Activated B cell treated with CpG ODN at 0.5 μM for 24 hours (primary cell): Measurements from ENCODE around the gene PARVB. TPM values are rescaled to one million over a fixed set of nuclear protein-coding genes. Genes with fewer than 3 reads are reported as not detected.

Source experiments
- ATAC-seq: fragments of 200-7000 bp; cut with Tn5 transposase; one replicate; pipeline ENCODE4 v1.10.0; 2021; ENCODE audit warnings: low read depth, mild to moderate bottlenecking, moderate library complexity
- CTCF ChIA-PET: fragments of 350-600 bp; sonication (Branson Sonifier 250); formaldehyde crosslinking; loops from one replicate; lab custom pipeline; 2021; ENCODE audit warnings: antibody characterized with exemption; lab: Charles Lee
- POLR2A ChIA-PET: fragments of 350-600 bp; sonication (Branson Sonifier 250); formaldehyde crosslinking; loops from one replicate; lab custom pipeline; 2021; ENCODE audit warnings: antibody characterized with exemption; lab: Charles Lee
- DNase-seq: peaks from one replicate; pipeline ENCODE4 v3.0.0; 2022
- H3K27ac Mint-ChIP-seq: one replicate; pipeline ENCODE4 v1.8.0; 2020; ENCODE audit warnings: mixed read lengths
- H3K27me3 Mint-ChIP-seq: one replicate; pipeline ENCODE4 v1.8.0; 2021; ENCODE audit warnings: mixed read lengths
- H3K36me3 Mint-ChIP-seq: one replicate; pipeline ENCODE4 v1.8.0; 2021; ENCODE audit warnings: low read depth, mixed read lengths
- H3K4me1 Mint-ChIP-seq: one replicate; pipeline ENCODE4 v1.8.0; 2021; ENCODE audit warnings: mixed read lengths
- H3K4me3 Mint-ChIP-seq: one replicate; pipeline ENCODE4 v1.8.0; 2020; ENCODE audit warnings: mild to moderate bottlenecking, mixed read lengths
- H3K9me3 Mint-ChIP-seq: one replicate; pipeline ENCODE4 v1.8.0; 2020; ENCODE audit warnings: mixed read lengths
- CTCF ChIP-seq: fragments of 200-600 bp; IDR thresholded peaks from one replicate; pipeline ENCODE4 v1.8.0; 2022; ENCODE audit warnings: antibody characterized with exemption, mild to moderate bottlenecking
- intact Hi-C: fragments of 100-400 bp; cut with micrococcal nuclease; formaldehyde crosslinking; loops from one replicate; pipeline ENCODE4 v1.15.1; 2024
- total RNA-seq: library from RNA; stranded (reverse); gene quantifications from 2 replicates; pipeline ENCODE4 v1.2.3, GENCODE V29; 2022

PARVB gene
- total RNA-seq, 1 donor from 2014 or later, result 53.5 TPM

- ATAC-seq (no peak), DNase-seq (no peak)
- intact Hi-C loops, result no loop called here
- Mint-ChIP-seq H3K36me3 (peaks cover 7% of the 10 kb centered on the region), H3K27me3 (no peaks in the 10 kb centered on the region), H3K9me3 (no peaks in the 10 kb centered on the region), H3K4me1 (peaks cover 46% of the 10 kb centered on the region), H3K4me3 (no peak overlapping the region), H3K27ac (peak overlapping the region; percentile 53)
- no peak for TF ChIP-seq CTCF
- ChIA-PET CTCF (interaction anchor here (1.5 to 2.4 kb wide), 2 partner anchors 39 to 49 kb away, joined by 5 to 6 read pairs; no protein-coding TSS in a partner anchor), POLR2A (no interaction called here)
Measured at GRCh38 chr22:44032126-44032730, 8.1 kb downstream of the PARVB start.

DNA sequence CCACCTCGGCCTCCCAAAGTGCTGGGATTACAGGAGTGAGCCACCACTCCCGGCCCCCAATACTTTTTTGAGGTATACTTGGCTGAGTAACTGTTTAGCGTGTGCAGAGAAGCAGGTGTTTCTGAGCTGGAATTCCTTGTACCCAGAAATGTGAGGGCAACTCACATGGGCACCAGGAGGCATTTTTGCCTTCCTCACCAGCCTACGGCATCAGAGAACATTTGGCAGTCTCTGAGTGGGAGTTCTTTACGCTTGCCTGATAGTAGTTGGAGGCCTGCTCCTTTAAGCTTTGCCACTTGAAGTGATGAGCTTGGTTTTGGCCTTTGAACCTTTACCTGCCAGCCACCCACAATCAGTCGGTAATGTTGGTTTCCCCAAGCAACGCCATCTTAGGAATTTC is 9.2 kb downstream of the PARVB start:
- peaks cover 9% of the 10 kb centered on the region for H3K36me3 Mint-ChIP-seq
- CTCF ChIA-PET, result interaction anchor here (0.9 to 2.4 kb wide), 2 partner anchors 9 to 48 kb away, joined by 3 to 6 read pairs; no protein-coding TSS in a partner anchor
- no peaks in the 10 kb centered on the region for H3K9me3 Mint-ChIP-seq
- intact Hi-C loops, result no loop called here
- no peak for TF ChIP-seq CTCF
- no peak overlapping the region for H3K4me3 Mint-ChIP-seq
- no peak for DNase-seq
- no peak for ATAC-seq
- H3K4me1 Mint-ChIP-seq, result peaks cover 39% of the 10 kb centered on the region
- H3K27me3 Mint-ChIP-seq, result no peaks in the 10 kb centered on the region
- POLR2A ChIA-PET, result interaction anchor here (0.7 kb wide), 1 partner anchor 14 kb away, joined by 4 read pairs; no protein-coding TSS in a partner anchor
- no peak overlapping the region for H3K27ac Mint-ChIP-seq

DNA sequence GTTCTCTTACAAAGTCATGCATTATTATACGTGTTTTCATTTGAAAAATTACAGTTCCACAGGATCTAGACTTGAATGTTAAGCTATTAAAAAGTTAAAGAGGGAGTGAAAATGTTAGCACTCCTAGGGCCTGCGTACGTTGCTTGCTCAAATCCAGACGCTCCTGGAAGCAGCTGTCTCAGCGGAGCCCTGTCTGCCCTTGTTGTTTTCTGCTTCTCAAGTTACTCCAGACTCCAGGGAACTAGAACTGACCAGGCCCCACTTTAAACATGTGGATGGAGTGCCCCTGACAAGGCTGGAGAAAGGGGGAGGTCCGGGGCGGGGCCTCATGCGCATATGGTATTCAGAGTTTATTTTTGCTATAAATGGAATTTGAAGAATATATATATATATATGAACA is 9.6 kb downstream of the PARVB start:
- no peaks in the 10 kb centered on the region for H3K9me3 Mint-ChIP-seq
- H3K27ac Mint-ChIP-seq, result no peak overlapping the region
- POLR2A ChIA-PET, result interaction anchor here (0.7 kb wide), 1 partner anchor 14 kb away, joined by 4 read pairs; no protein-coding TSS in a partner anchor

DNA sequence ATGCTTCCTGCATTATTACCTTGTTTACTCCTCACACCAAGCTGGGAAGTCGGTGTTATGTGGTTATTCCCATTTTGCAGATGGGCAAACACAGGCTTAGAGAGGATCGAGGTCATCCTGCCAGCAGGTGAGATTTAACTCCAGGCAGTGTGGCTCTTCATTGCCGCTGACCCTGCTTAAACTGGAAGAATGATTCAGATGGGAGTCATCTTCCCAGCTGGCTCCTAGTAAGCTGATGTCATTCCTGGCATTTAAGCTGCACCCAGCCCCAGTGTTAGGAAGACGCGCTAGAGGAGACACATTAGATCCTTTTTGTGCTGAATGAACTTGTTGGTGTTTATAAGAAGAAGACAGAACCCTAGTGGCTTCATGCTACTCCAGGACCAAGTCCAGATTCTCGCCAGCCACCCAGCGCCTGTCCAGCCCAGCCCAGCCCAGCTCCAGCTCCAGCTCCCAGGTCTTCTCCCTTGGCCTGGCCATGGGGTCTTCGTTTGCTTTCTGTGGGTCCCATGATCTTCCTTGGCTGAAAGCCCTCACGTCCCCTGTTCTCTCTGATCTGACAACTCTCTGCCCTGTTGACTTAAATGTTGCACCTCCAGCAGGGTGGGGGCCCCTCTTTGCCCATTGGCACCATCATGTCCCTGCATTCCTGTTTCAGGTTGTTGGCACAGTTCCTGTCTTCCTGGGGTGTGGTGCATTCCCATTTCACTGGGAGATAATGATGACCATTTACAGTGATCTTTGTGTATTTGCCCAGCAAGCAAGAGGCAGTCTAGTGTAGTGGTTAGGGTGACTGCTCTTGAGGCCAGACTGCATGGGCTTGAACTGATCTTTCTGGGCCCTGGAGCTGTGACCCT is 13.6 kb downstream of the PARVB start:
- Mint-ChIP-seq H3K27ac (no peak overlapping the region), H3K36me3 (peaks cover 4% of the 10 kb centered on the region), H3K4me1 (peaks cover 17% of the 10 kb centered on the region), H3K9me3 (no peaks in the 10 kb centered on the region), H3K27me3 (no peaks in the 10 kb centered on the region), H3K4me3 (no peak overlapping the region)
- POLR2A ChIA-PET, result interaction anchor here (1.3 to 2.2 kb wide), 2 partner anchors 11 to 13 kb away, joined by 4 to 7 read pairs; partner anchors contain the start of gene PARVB
- DNase-seq, result no peak
- ATAC-seq, result no peak
- CTCF ChIA-PET, result interaction anchor here (1.0 kb wide), 1 partner anchor 44 kb away, joined by 5 read pairs; no protein-coding TSS in a partner anchor
- intact Hi-C loops, result no loop called here
- no peak for TF ChIP-seq CTCF

More for the DNA sequence above, 9.6 kb downstream of the PARVB start:
- CTCF ChIA-PET, result interaction anchor here (0.9 to 1.3 kb wide), 2 partner anchors 9 to 40 kb away, joined by 3 read pairs; no protein-coding TSS in a partner anchor
- peaks cover 9% of the 10 kb centered on the region for H3K36me3 Mint-ChIP-seq
- intact Hi-C loops, result no loop called here
- peaks cover 35% of the 10 kb centered on the region for H3K4me1 Mint-ChIP-seq
- H3K27me3 Mint-ChIP-seq, result no peaks in the 10 kb centered on the region
- DNase-seq, result no peak
- no peak for ATAC-seq
- H3K4me3 Mint-ChIP-seq, result no peak overlapping the region
- no peak for TF ChIP-seq CTCF
